Neural cell (in vitro differentiated cells): Measurements from ENCODE around the gene SF1. TPM values are rescaled to one million over a fixed set of nuclear protein-coding genes. Genes with fewer than 3 reads are reported as not detected.

Source experiments
- H2AFZ ChIP-seq: fragments of 200-600, 300-800 bp; sonication (generic), shearing (Covaris generic); 2 replicates; pipeline ENCODE4 v1.6.0; 2014; ENCODE audit warnings: low read depth, mild to moderate bottlenecking, antibody characterized with exemption, low read length, moderate library complexity
- H3F3A ChIP-seq: fragments of 200-600 bp; shearing (Covaris generic); 2 replicates; pipeline ENCODE4 v1.6.1; 2016; ENCODE audit warnings: mild to moderate bottlenecking, moderate library complexity, mixed read lengths, antibody characterized with exemption, low read length; ENCODE audit not compliant: insufficient read depth, poor library complexity, severe bottlenecking
- H3K27ac ChIP-seq: fragments of 200-600, 300-800 bp; sonication (generic), shearing (Covaris generic); 2 replicates; pipeline ENCODE4 v1.5.1; 2014; ENCODE audit warnings: mild to moderate bottlenecking, low read length, moderate library complexity
- H3K27me3 ChIP-seq: fragments of 300-800, 200-600 bp; sonication (generic), shearing (Covaris generic); 2 replicates; pipeline ENCODE4 v1.6.0; 2014; ENCODE audit warnings: mild to moderate bottlenecking, low read depth, low read length, moderate library complexity; ENCODE audit not compliant: insufficient read depth
- H3K36me3 ChIP-seq: fragments of 300-800, 200-600 bp; sonication (generic), shearing (Covaris generic); 2 replicates; pipeline ENCODE4 v1.5.1; 2014; ENCODE audit warnings: mild to moderate bottlenecking, antibody characterized with exemption, low read length, moderate library complexity; ENCODE audit not compliant: insufficient read depth
- H3K4me2 ChIP-seq: fragments of 300-800, 200-600 bp; sonication (generic), shearing (Covaris generic); 2 replicates; pipeline ENCODE4 v1.6.0; 2014; ENCODE audit warnings: mild to moderate bottlenecking, low read length
- H3K4me3 ChIP-seq: fragments of 300-800, 200-600 bp; sonication (generic), shearing (Covaris generic); 2 replicates; pipeline ENCODE4 v1.5.1; 2014; ENCODE audit warnings: mild to moderate bottlenecking, low read length, moderate library complexity
- H3K79me2 ChIP-seq: fragments of 200-600 bp; shearing (Covaris generic); replicated peaks from 2 replicates; pipeline ENCODE4 v1.6.0; 2014; ENCODE audit warnings: mild to moderate bottlenecking, low read length, moderate library complexity; ENCODE audit not compliant: insufficient read depth
- H3K9ac ChIP-seq: fragments of 300-800, 200-600 bp; sonication (generic), shearing (Covaris generic); 2 replicates; pipeline ENCODE4 v1.6.1; 2016; ENCODE audit warnings: mild to moderate bottlenecking, low read length, mixed read lengths
- H3K9me2 ChIP-seq: fragments of 200-600 bp; shearing (Covaris generic); 2 replicates; pipeline ENCODE4 v1.6.1; 2016; ENCODE audit warnings: mild to moderate bottlenecking, low read length, mixed read lengths; ENCODE audit not compliant: insufficient read depth
- H3K9me3 ChIP-seq: fragments of 200-600, 300-800 bp; sonication (generic), shearing (Covaris generic); 2 replicates; pipeline ENCODE4 v1.6.1; 2016; ENCODE audit warnings: mild to moderate bottlenecking, mixed run types, low read length, moderate library complexity, mixed read lengths
- H4K20me1 ChIP-seq: fragments of 200-600 bp; shearing (Covaris generic); 2 replicates; pipeline ENCODE4 v1.6.1; 2016; ENCODE audit warnings: mild to moderate bottlenecking, mixed run types; ENCODE audit not compliant: insufficient read depth
- CTCF ChIP-seq: fragments of 450-650 bp; IDR thresholded peaks from 2 replicates; pipeline ENCODE4 v1.5.1; 2014; ENCODE audit warnings: antibody characterized with exemption, mild to moderate bottlenecking, moderate library complexity; ENCODE audit not compliant: poor library complexity, severe bottlenecking
- EP300 ChIP-seq: fragments of 450-650 bp; conservative IDR thresholded peaks from 2 replicates; pipeline ENCODE4 v1.6.1; 2014; ENCODE audit warnings: antibody characterized with exemption, mild to moderate bottlenecking, moderate library complexity; ENCODE audit not compliant: poor library complexity, severe bottlenecking
- EZH2 ChIP-seq: fragments of 200-600, 300-800 bp; shearing (Covaris generic), sonication (generic); IDR thresholded peaks from 2 replicates; pipeline ENCODE4 v1.6.1; 2014; ENCODE audit warnings: antibody characterized with exemption, low read length, borderline replicate concordance, mild to moderate bottlenecking; ENCODE audit not compliant: insufficient read depth, poor library complexity, severe bottlenecking
- MXI1 ChIP-seq: fragments of 450-650 bp; conservative IDR thresholded peaks from 2 replicates; pipeline ENCODE4 v1.6.1; 2014; ENCODE audit warnings: antibody characterized with exemption, mild to moderate bottlenecking; ENCODE audit not compliant: poor library complexity, severe bottlenecking
- POLR2AphosphoS5 ChIP-seq: IDR thresholded peaks from 2 replicates; pipeline ENCODE4 v1.6.1; 2012
- RAD21 ChIP-seq: fragments of 450-650 bp; conservative IDR thresholded peaks from 2 replicates; pipeline ENCODE4 v1.6.1; 2014; ENCODE audit warnings: antibody characterized with exemption, mild to moderate bottlenecking, moderate library complexity
- REST ChIP-seq: IDR thresholded peaks from 2 replicates; pipeline ENCODE4 v1.6.1; 2012; ENCODE audit warnings: borderline replicate concordance
- SMC3 ChIP-seq: fragments of 450-650 bp; conservative IDR thresholded peaks from 2 replicates; pipeline ENCODE4 v1.6.1; 2014; ENCODE audit warnings: antibody characterized with exemption, mild to moderate bottlenecking, moderate library complexity; ENCODE audit not compliant: poor library complexity
- TAF1 ChIP-seq: IDR thresholded peaks from 2 replicates; pipeline ENCODE4 v1.6.1; 2012; ENCODE audit warnings: low read depth
- polyA plus RNA-seq: library from polyadenylated mRNA; depleted of rRNA; stranded (reverse); fragments of >200 nt; gene quantifications from 2 replicates; pipeline ENCODE4 v1.2.3, GENCODE V29; 2014

SF1 gene
- polyA plus RNA-seq, 1 donor from 2014 or later = 53.2 TPM

- H3F3A ChIP-seq = no peaks in the 10 kb centered on the region
- no peaks in the 10 kb centered on the region for H3K9me2 ChIP-seq
- no peak overlapping the region for H3K4me2 ChIP-seq
- no peaks in the 10 kb centered on the region for H3K36me3 ChIP-seq
- H3K9me3 ChIP-seq = no peaks in the 10 kb centered on the region
- H3K27me3 ChIP-seq = no peaks in the 10 kb centered on the region
- peak overlapping the region; percentile 64 for H3K4me3 ChIP-seq
- peaks cover 57% of the 10 kb centered on the region for H3K79me2 ChIP-seq
- peaks cover 48% of the 10 kb centered on the region for H4K20me1 ChIP-seq
- peak overlapping the region; percentile 88 for H3K27ac ChIP-seq
- no peak overlapping the region for H2AFZ ChIP-seq
- TF ChIP-seq EZH2 = no peak
- TF ChIP-seq REST = no peak
- TF ChIP-seq EP300 = no peak
- TF ChIP-seq POLR2AphosphoS5 = no peak
- no peak for TF ChIP-seq SMC3
- no peak for TF ChIP-seq TAF1
- no peak for TF ChIP-seq RAD21
- TF ChIP-seq CTCF = no peak
- TF ChIP-seq MXI1 = no peak
- peak overlapping the region; percentile 64 for H3K9ac ChIP-seq
Measured at GRCh38 chr11:64715110-64715509, 63.2 kb downstream of the SF1 start.

- Histone ChIP-seq H4K20me1 (peaks cover 47% of the 10 kb centered on the region), H3K9me2 (no peaks in the 10 kb centered on the region), H3K27ac (peak overlapping the region; percentile 88), H3K27me3 (no peaks in the 10 kb centered on the region), H3F3A (no peaks in the 10 kb centered on the region), H2AFZ (no peak overlapping the region), H3K9me3 (no peaks in the 10 kb centered on the region), H3K4me2 (peak overlapping the region; percentile 36), H3K9ac (peak overlapping the region; percentile 64), H3K36me3 (no peaks in the 10 kb centered on the region), H3K79me2 (peaks cover 56% of the 10 kb centered on the region), H3K4me3 (peak overlapping the region; percentile 64)
- TF ChIP-seq MXI1 = no peak
- no peak for TF ChIP-seq EZH2
- no peak for TF ChIP-seq TAF1
- no peak for TF ChIP-seq POLR2AphosphoS5
- no peak for TF ChIP-seq REST
- no peak for TF ChIP-seq SMC3
- TF ChIP-seq CTCF = no peak
- TF ChIP-seq RAD21 = no peak
- TF ChIP-seq EP300 = no peak
Measured at GRCh38 chr11:64714666-64715065, 63.7 kb downstream of the SF1 start.
